SU-DHL-6 (cell line): Measurements from ENCODE around the gene ACTL8.

Experiments
- H2AFZ ChIP-seq: fragments of 200-600 bp; sonication (generic); 2 replicates; pipeline ENCODE4 v1.6.1; 2014; ENCODE audit warnings: low read depth, mild to moderate bottlenecking, moderate library complexity, mixed read lengths, antibody characterized with exemption, low read length; ENCODE audit not compliant: severe bottlenecking
- H3F3A ChIP-seq: fragments of 200-600 bp; shearing (Covaris generic); 2 replicates; pipeline ENCODE4 v1.6.0; 2016; ENCODE audit warnings: antibody characterized with exemption, mild to moderate bottlenecking; ENCODE audit not compliant: insufficient read depth
- H3K27ac ChIP-seq: fragments of 200-600 bp; sonication (generic); 2 replicates; pipeline ENCODE4 v1.5.1; 2016; ENCODE audit warnings: low read depth, mild to moderate bottlenecking, low read length, moderate library complexity, mixed read lengths
- H3K27me3 ChIP-seq: fragments of 200-600 bp; sonication (generic), shearing (Covaris generic); 2 replicates; pipeline ENCODE4 v1.6.0; 2014; ENCODE audit warnings: mild to moderate bottlenecking, low read length
- H3K36me3 ChIP-seq: fragments of 200-600 bp; sonication (generic); 2 replicates; pipeline ENCODE4 v1.6.1; 2014; ENCODE audit warnings: mild to moderate bottlenecking, low read length, mixed read lengths
- H3K4me2 ChIP-seq: fragments of 300-600, 200-600 bp; shearing (Covaris generic), sonication (generic); 2 replicates; pipeline ENCODE4 v1.6.0; 2014; ENCODE audit warnings: low read length, low read depth, mild to moderate bottlenecking; ENCODE audit not compliant: poor library complexity, severe bottlenecking
- H3K4me3 ChIP-seq: fragments of 200-600 bp; sonication (generic); 2 replicates; pipeline ENCODE4 v1.5.1; 2014; ENCODE audit warnings: antibody characterized with exemption, low read length, mild to moderate bottlenecking, mixed read lengths; ENCODE audit not compliant: insufficient read depth, poor library complexity, severe bottlenecking
- H3K79me2 ChIP-seq: fragments of 200-600 bp; sonication (generic); 2 replicates; pipeline ENCODE4 v1.6.1; 2014; ENCODE audit warnings: mild to moderate bottlenecking, low read length, moderate library complexity; ENCODE audit not compliant: insufficient read depth
- H3K9ac ChIP-seq: fragments of 200-600 bp; sonication (generic); 2 replicates; pipeline ENCODE4 v1.7.0; 2014; ENCODE audit warnings: mild to moderate bottlenecking, low read length
- H3K9me2 ChIP-seq: fragments of 200-600 bp; sonication (generic); replicated peaks from 2 replicates; pipeline ENCODE4 v1.6.1; 2014; ENCODE audit warnings: low read length; ENCODE audit not compliant: insufficient read depth
- H3K9me3 ChIP-seq: fragments of 200-600 bp; sonication (generic); 2 replicates; pipeline ENCODE4 v1.6.1; 2014; ENCODE audit warnings: low read length, mixed read lengths; ENCODE audit not compliant: insufficient read depth
- H4K20me1 ChIP-seq: fragments of 200-600 bp; sonication (generic); 2 replicates; pipeline ENCODE4 v1.6.1; 2014; ENCODE audit warnings: low read depth, mild to moderate bottlenecking, antibody characterized with exemption, low read length, moderate library complexity, mixed read lengths
- CTCF ChIP-seq: fragments of 200-600 bp; sonication (generic); IDR thresholded peaks from one replicate; pipeline ENCODE4 v1.5.1; 2017; ENCODE audit warnings: antibody characterized with exemption, mild to moderate bottlenecking, low read length, moderate library complexity; ENCODE audit not compliant: insufficient read depth, poor library complexity, severe bottlenecking
- EZH2phosphoT487 ChIP-seq: fragments of 200-600 bp; sonication (generic), shearing (Covaris generic); conservative IDR thresholded peaks from 2 replicates; pipeline ENCODE4 v1.6.1; 2018; ENCODE audit warnings: mild to moderate bottlenecking, antibody characterized with exemption, low read length, moderate library complexity, mixed read lengths

ACTL8 gene

GRCh38 chr1:17732475-17732874 lies 22.7 kb upstream of the ACTL8 start:
- Histone ChIP-seq H3K27ac (no peak overlapping the region), H3K36me3 (no peaks in the 10 kb centered on the region), H3K79me2 (no peaks in the 10 kb centered on the region), H3K9ac (no peak overlapping the region), H4K20me1 (no peaks in the 10 kb centered on the region), H3K9me2 (no peaks in the 10 kb centered on the region), H3K4me3 (no peak overlapping the region), H3F3A (no peaks in the 10 kb centered on the region), H3K9me3 (no peaks in the 10 kb centered on the region), H3K4me2 (no peak overlapping the region), H2AFZ (no peak overlapping the region), H3K27me3 (no peaks in the 10 kb centered on the region)
- TF ChIP-seq CTCF (no peak), EZH2phosphoT487 (no peak)

- TF ChIP-seq EZH2phosphoT487 (no peak), CTCF (no peak)
- no peaks in the 10 kb centered on the region for H3K27me3 ChIP-seq
- H3K27ac ChIP-seq, result no peak overlapping the region
- H3K36me3 ChIP-seq, result no peaks in the 10 kb centered on the region
- H3K4me2 ChIP-seq, result no peak overlapping the region
- no peak overlapping the region for H2AFZ ChIP-seq
- H3K9me2 ChIP-seq, result no peaks in the 10 kb centered on the region
- no peaks in the 10 kb centered on the region for H3F3A ChIP-seq
- no peaks in the 10 kb centered on the region for H3K9me3 ChIP-seq
- no peak overlapping the region for H3K4me3 ChIP-seq
- H3K79me2 ChIP-seq, result no peaks in the 10 kb centered on the region
- no peaks in the 10 kb centered on the region for H4K20me1 ChIP-seq
- no peak overlapping the region for H3K9ac ChIP-seq
Measured at GRCh38 chr1:17733661-17734060, 21.5 kb upstream of the ACTL8 start.

- no peaks in the 10 kb centered on the region for H3K27me3 ChIP-seq
- H4K20me1 ChIP-seq, result no peaks in the 10 kb centered on the region
- TF ChIP-seq EZH2phosphoT487 (no peak), CTCF (no peak)
- no peak overlapping the region for H3K9ac ChIP-seq
- no peaks in the 10 kb centered on the region for H3K79me2 ChIP-seq
- no peak overlapping the region for H2AFZ ChIP-seq
- no peak overlapping the region for H3K4me3 ChIP-seq
- no peak overlapping the region for H3K4me2 ChIP-seq
- no peaks in the 10 kb centered on the region for H3K9me2 ChIP-seq
- H3K9me3 ChIP-seq, result no peaks in the 10 kb centered on the region
- H3K36me3 ChIP-seq, result no peaks in the 10 kb centered on the region
- no peaks in the 10 kb centered on the region for H3F3A ChIP-seq
- no peak overlapping the region for H3K27ac ChIP-seq
Measured at GRCh38 chr1:17734609-17735008, 20.5 kb upstream of the ACTL8 start.
